Liver (tissue), 9 donors: ENCODE data around the gene OTUD6A. TPM values are rescaled to one million over a fixed set of nuclear protein-coding genes. Genes with fewer than 3 reads are reported as not detected.

Experiments
- DNase-seq: peaks from one replicate; pipeline ENCODE4 v3.0.0-alpha.2; 2017; ENCODE audit warnings: low spot score
- H3K27ac ChIP-seq, 2 donors: one replicate each; pipeline ENCODE4 v1.7.0; 2013; ENCODE audit warnings: inconsistent platforms in 2 of 2, low read length in 2 of 2, control low read depth in 1 of 2, low read depth in 1 of 2, mild to moderate bottlenecking in 1 of 2
- H3K27me3 ChIP-seq, 4 donors: one replicate each; pipeline versions ENCODE4 v1.6.1 to v1.7.0; 2013; ENCODE audit warnings: low read length in 3 of 4, inconsistent platforms in 1 of 4, mild to moderate bottlenecking in 1 of 4, moderate library complexity in 1 of 4; ENCODE audit not compliant: control insufficient read depth in 4 of 4, insufficient read depth in 4 of 4
- H3K36me3 ChIP-seq, 4 donors: one replicate each; pipeline versions ENCODE4 v1.6.1 to v1.7.0; 2013; ENCODE audit warnings: low read length in 3 of 4, mild to moderate bottlenecking in 3 of 4, low read depth in 1 of 4, moderate library complexity in 1 of 4; ENCODE audit not compliant: control insufficient read depth in 4 of 4, insufficient read depth in 3 of 4
- H3K4me1 ChIP-seq, 4 donors: one replicate each; pipeline versions ENCODE4 v1.6.1 to v1.7.0; 2013; ENCODE audit warnings: low read length in 3 of 4, mild to moderate bottlenecking in 3 of 4, moderate library complexity in 1 of 4; ENCODE audit not compliant: control insufficient read depth in 4 of 4, insufficient read depth in 4 of 4
- H3K4me3 ChIP-seq, 3 donors: one replicate each; pipeline versions ENCODE4 v1.6.1 to v1.7.0; 2013; ENCODE audit warnings: low read length in 3 of 3, control low read depth in 1 of 3, low read depth in 1 of 3, mild to moderate bottlenecking in 1 of 3
- H3K9ac ChIP-seq, 2 donors: one replicate each; pipeline ENCODE4 v1.7.0; 2013; ENCODE audit warnings: low read length in 2 of 2, mild to moderate bottlenecking in 2 of 2, moderate library complexity in 2 of 2, control low read depth in 1 of 2, low read depth in 1 of 2
- H3K9me3 ChIP-seq, 4 donors: one replicate each; pipeline versions ENCODE4 v1.6.1 to v1.7.0; 2013; ENCODE audit warnings: low read length in 3 of 4; ENCODE audit not compliant: control insufficient read depth in 4 of 4
- CTCF ChIP-seq: fragments of 150-350 bp; IDR thresholded peaks from 2 replicates; pipeline ENCODE4 v1.5.1; 2017; ENCODE audit warnings: improper control_type of control experiment, low read depth, low read length; ENCODE audit not compliant: missing input control
- FOXA1 ChIP-seq: IDR thresholded peaks from 2 replicates; pipeline ENCODE4 v1.6.1; 2016; ENCODE audit warnings: antibody characterized with exemption
- FOXA2 ChIP-seq: IDR thresholded peaks from 2 replicates; pipeline ENCODE4 v1.6.1; 2016; ENCODE audit warnings: antibody characterized with exemption
- GABPA ChIP-seq, 2 donors: IDR thresholded peaks in 1 of 2; conservative IDR thresholded peaks in 1 of 2; 2 replicates each; pipeline ENCODE4 v1.6.1; 2016; ENCODE audit warnings: antibody characterized with exemption in 2 of 2, mild to moderate bottlenecking in 1 of 2, moderate library complexity in 1 of 2
- HNF4G ChIP-seq: IDR thresholded peaks from 2 replicates; pipeline ENCODE4 v1.6.1; 2016; ENCODE audit warnings: antibody characterized with exemption
- RAD21 ChIP-seq, 2 donors: IDR thresholded peaks; 2 replicates each; pipeline ENCODE4 v1.6.1; 2016; ENCODE audit warnings: antibody characterized with exemption in 2 of 2, mild to moderate bottlenecking in 2 of 2
- SP1 ChIP-seq: IDR thresholded peaks from 2 replicates; pipeline ENCODE4 v1.6.1; 2018; ENCODE audit warnings: antibody characterized with exemption, mild to moderate bottlenecking
- TAF1 ChIP-seq: conservative IDR thresholded peaks from 2 replicates; pipeline ENCODE4 v1.6.1; 2016; ENCODE audit warnings: antibody characterized with exemption, mild to moderate bottlenecking
- YY1 ChIP-seq: IDR thresholded peaks from 2 replicates; pipeline ENCODE4 v1.6.1; 2016; ENCODE audit warnings: antibody characterized with exemption, mild to moderate bottlenecking
- ZBTB33 ChIP-seq: IDR thresholded peaks from 2 replicates; pipeline ENCODE4 v1.6.1; 2016; ENCODE audit warnings: antibody characterized with exemption
- WGBS: extraction: QIAGEN DNeasy Blood & Tissue Kit; methylation state at CpG from one replicate; pipeline ENCODE4 v1.1.7; 2013; 5-methylcytosine and 5-hydroxymethylcytosine counted together
- polyA plus RNA-seq, 2 donors: library from polyadenylated mRNA; stranded (reverse) in 1 of 2; unstranded in 1 of 2; fragments of 200-250 nt in 1 of 2; fragments of >200 nt in 1 of 2; fragmentation: Nextera tagmentation in 1 of 2; extraction: Ambion mirVana in 1 of 2; gene quantifications; one replicate each; pipeline versions ENCODE4 v1.2.1 to v1.2.3, GENCODE V29; 2013 to 2015
- total RNA-seq, 2 donors: library from RNA; depleted of rRNA; stranded (reverse); fragments of >200 nt; gene quantifications; one replicate each; pipeline ENCODE4 v1.2.3, GENCODE V29; 2014
- TF ChIP-seq, protein P1 (sequence below): IDR thresholded peaks from 2 replicates; pipeline ENCODE4 v1.6.1; 2016; ENCODE audit warnings: antibody characterized with exemption
- TF ChIP-seq, protein P2 (sequence below): IDR thresholded peaks from 2 replicates; pipeline ENCODE4 v1.6.1; 2016; ENCODE audit warnings: antibody characterized with exemption, mild to moderate bottlenecking
- TF ChIP-seq, protein P3 (sequence below): IDR thresholded peaks from 2 replicates; pipeline ENCODE4 v1.6.1; 2016; ENCODE audit warnings: antibody characterized with exemption
- donor health status: healthy.
- donor health status: healthy.
- donor health status: healthy.
- donor health status: healthy.
- donor health status: healthy.

OTUD6A gene
- total and polyA plus RNA-seq, 4 donors = not detected

DNA sequence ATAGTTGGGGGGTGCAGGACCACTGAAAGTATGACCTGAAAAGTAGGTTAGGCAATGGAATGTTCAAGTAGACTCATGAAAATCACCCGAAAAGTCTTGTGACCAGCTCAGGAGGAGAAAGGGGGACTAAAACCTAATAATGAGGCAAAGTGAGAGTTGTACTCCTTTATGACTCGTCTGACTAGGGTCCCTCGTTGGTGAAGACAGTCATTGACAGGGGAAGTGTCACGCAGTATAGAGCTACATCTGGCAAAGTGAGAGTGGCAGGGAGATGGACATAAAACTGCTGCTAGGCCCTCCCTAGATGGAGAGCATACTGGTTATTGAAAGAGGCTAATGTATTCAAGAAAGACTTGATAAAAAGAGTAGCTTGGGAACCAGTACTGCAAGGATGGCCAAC lies 20.5 kb downstream of the OTUD6A start:
- Histone ChIP-seq H3K36me3 (no peaks in the 10 kb centered on the region), H3K4me3 (no peak overlapping the region), H3K4me1 (no peaks in the 10 kb centered on the region), H3K27me3 (no peaks in the 10 kb centered on the region), H3K27ac (no peak overlapping the region), H3K9me3 (no peaks in the 10 kb centered on the region), H3K9ac (no peak overlapping the region)
- TF ChIP-seq YY1 = no peak
- no peak for TF ChIP-seq RAD21 (IDR thresholded peaks at IDR 0.05)
- no peak for TF ChIP-seq SP1
- 81% methylated on average over 4 of the region's 4 CpGs for whole genome bisulfite sequencing
- no peak for DNase-seq

- Histone ChIP-seq H3K9ac (no peak overlapping the region), H3K36me3 (no peaks in the 10 kb centered on the region), H3K27ac (no peak overlapping the region), H3K4me1 (no peaks in the 10 kb centered on the region), H3K4me3 (no peak overlapping the region), H3K9me3 (no peaks in the 10 kb centered on the region), H3K27me3 (no peaks in the 10 kb centered on the region)
- DNase-seq = no peak
- no peak for TF ChIP-seq ZBTB33
- no peak for TF ChIP-seq GABPA (IDR thresholded peaks at IDR 0.05 in 1 of 2, conservative IDR thresholded peaks at IDR 0.05 in 1 of 2)
- TF ChIP-seq, protein P1, sequence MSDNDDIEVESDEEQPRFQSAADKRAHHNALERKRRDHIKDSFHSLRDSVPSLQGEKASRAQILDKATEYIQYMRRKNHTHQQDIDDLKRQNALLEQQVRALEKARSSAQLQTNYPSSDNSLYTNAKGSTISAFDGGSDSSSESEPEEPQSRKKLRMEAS = no peak
- TF ChIP-seq HNF4G = no peak
- no peak for TF ChIP-seq RAD21 (IDR thresholded peaks at IDR 0.05)
- TF ChIP-seq FOXA1 = no peak
- TF ChIP-seq, protein P2, sequence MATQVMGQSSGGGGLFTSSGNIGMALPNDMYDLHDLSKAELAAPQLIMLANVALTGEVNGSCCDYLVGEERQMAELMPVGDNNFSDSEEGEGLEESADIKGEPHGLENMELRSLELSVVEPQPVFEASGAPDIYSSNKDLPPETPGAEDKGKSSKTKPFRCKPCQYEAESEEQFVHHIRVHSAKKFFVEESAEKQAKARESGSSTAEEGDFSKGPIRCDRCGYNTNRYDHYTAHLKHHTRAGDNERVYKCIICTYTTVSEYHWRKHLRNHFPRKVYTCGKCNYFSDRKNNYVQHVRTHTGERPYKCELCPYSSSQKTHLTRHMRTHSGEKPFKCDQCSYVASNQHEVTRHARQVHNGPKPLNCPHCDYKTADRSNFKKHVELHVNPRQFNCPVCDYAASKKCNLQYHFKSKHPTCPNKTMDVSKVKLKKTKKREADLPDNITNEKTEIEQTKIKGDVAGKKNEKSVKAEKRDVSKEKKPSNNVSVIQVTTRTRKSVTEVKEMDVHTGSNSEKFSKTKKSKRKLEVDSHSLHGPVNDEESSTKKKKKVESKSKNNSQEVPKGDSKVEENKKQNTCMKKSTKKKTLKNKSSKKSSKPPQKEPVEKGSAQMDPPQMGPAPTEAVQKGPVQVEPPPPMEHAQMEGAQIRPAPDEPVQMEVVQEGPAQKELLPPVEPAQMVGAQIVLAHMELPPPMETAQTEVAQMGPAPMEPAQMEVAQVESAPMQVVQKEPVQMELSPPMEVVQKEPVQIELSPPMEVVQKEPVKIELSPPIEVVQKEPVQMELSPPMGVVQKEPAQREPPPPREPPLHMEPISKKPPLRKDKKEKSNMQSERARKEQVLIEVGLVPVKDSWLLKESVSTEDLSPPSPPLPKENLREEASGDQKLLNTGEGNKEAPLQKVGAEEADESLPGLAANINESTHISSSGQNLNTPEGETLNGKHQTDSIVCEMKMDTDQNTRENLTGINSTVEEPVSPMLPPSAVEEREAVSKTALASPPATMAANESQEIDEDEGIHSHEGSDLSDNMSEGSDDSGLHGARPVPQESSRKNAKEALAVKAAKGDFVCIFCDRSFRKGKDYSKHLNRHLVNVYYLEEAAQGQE = no peak
- TF ChIP-seq YY1 = no peak
- TF ChIP-seq FOXA2 = no peak
- TF ChIP-seq CTCF = no peak
- no peak for TF ChIP-seq TAF1
- TF ChIP-seq, protein P3, sequence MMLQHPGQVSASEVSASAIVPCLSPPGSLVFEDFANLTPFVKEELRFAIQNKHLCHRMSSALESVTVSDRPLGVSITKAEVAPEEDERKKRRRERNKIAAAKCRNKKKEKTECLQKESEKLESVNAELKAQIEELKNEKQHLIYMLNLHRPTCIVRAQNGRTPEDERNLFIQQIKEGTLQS = no peak
- WGBS = 83% methylated on average over 5 of the region's 5 CpGs
These were observed 22.5 kb downstream of the OTUD6A start for GRCh38 chrX:70084592-70085240.
